ENCODE measurements around the gene TBC1D16. TPM values are rescaled to one million over a fixed set of nuclear protein-coding genes. Genes with fewer than 3 reads are reported as not detected.
"Not testable (repeated sequence)": the region's sequence is repeated elsewhere in the genome, so short reads cannot be mapped to it uniquely, and the experiment has no call there.

The TBC1D16 gene
- total RNA-seq, 1 donor = 37.8 TPM

GRCh38 chr17:79897243-79898063, 138.2 kb downstream of the TBC1D16 start:
- TF ChIP-seq CTCF (IDR thresholded peaks at IDR 0.05; ENCODE audit: insufficient read depth, low read length) = no peak
- DNase-seq (ENCODE audit: low read depth) = no peak
- no peak overlapping the region for H3K4me3 ChIP-seq (ENCODE audit: low read depth, low read length)

DNA sequence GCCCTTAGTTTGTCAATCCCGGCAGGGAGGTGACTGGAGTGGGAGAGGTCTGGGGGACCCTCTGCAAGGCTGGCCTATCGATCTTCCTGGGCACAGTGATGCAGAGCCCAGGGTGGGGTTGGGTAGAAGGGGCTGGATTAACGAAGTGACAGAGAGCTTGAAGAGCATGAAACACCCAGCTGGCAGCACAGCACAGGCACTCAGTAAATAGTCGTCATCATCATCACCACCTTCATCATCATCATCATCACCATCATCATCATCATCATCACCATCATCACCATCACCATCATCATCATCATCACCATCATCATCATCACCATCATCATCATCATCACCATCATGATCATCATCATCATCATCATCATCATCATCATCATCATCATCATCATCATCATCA, 142.2 kb downstream of the TBC1D16 start:
- not testable (repeated sequence) for DNase-seq (ENCODE audit: low read depth); H3K4me3 ChIP-seq (ENCODE audit: low read depth, low read length)

- no peak for TF ChIP-seq CTCF (IDR thresholded peaks at IDR 0.05; ENCODE audit: insufficient read depth, low read length)
- no peak for DNase-seq (ENCODE audit: low read depth)
- H3K4me3 ChIP-seq (ENCODE audit: low read depth, low read length) = no peak overlapping the region
Observed at GRCh38 chr17:79892457-79893241, 143.0 kb downstream of the TBC1D16 start.

DNA sequence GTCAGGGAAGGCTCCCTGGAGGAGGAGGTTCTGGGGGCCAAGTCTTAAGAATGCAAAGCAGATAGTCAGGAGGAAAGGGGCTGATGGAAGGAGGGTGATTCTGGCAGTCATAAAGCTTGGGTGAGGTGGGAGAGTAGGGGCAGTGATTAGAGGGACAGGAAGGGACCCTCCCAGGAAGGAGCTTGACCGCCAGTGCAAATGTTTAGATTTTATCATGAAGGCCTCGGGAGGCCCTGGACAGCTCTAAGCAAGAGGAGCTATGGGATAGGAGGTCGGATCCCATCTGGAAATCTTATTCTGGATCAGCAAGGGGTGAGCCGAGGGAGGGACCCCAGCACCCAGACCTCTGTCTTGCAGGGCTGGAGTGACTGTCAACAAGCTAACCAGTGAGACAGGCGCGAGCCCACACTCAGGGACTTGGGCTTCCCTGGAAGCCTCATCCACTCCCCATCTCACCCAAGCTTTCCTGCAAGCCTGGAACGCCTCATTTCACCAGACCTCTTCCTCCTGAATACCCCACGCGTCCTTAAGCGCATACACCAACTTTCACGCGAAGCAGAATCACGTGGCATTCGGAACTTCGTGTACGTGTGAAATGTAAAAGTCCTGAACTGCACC, 144.4 kb downstream of the TBC1D16 start:
- no peak overlapping the region for H3K4me3 ChIP-seq (ENCODE audit: low read depth, low read length)
- no peak for TF ChIP-seq CTCF (IDR thresholded peaks at IDR 0.05; ENCODE audit: insufficient read depth, low read length)
- no peak for DNase-seq (ENCODE audit: low read depth)

DNA sequence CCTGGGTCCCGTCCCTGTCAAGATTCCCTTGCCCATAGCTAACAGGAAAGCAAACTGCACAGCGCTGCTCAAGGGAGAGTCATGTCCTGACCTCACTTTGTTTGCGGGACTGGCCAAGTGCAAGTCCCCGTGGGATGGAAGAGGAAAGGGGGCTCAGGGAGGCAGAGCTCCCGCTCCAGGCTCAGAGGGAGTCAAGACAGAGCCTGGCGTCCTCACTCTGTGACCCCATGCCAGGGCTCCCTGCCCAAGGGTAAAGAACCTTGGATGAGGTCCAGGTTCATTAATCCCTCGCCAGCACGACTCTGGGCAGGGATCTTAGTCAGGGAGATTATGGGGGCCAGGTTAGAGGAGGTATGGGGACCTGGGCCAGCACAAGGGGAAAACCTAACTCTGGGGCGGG, 145.0 kb downstream of the TBC1D16 start:
- H3K4me3 ChIP-seq (ENCODE audit: low read depth, low read length) = no peak overlapping the region
- TF ChIP-seq CTCF (IDR thresholded peaks at IDR 0.05; ENCODE audit: insufficient read depth, low read length) = no peak
- DNase-seq (ENCODE audit: low read depth) = no peak

- no peak overlapping the region for H3K4me3 ChIP-seq (ENCODE audit: low read depth, low read length)
- no peak for DNase-seq (ENCODE audit: low read depth)
- TF ChIP-seq CTCF (IDR thresholded peaks at IDR 0.05; ENCODE audit: insufficient read depth, low read length) = no peak
Observed at GRCh38 chr17:79888811-79889634, 146.6 kb downstream of the TBC1D16 start.

Data from fibroblast of the aortic adventitia (primary cell).